Measurements from ENCODE around the gene AQP9. TPM values are rescaled to one million over a fixed set of nuclear protein-coding genes. Genes with fewer than 3 reads are reported as not detected.
"Not testable (repeated sequence)": the region's sequence is repeated elsewhere in the genome, so short reads cannot be mapped to it uniquely, and the experiment has no call there.

The AQP9 gene
- total RNA-seq, 1 donor from 2014 or later = not detected

GRCh38 chr15:58109419-58109818, 28.8 kb upstream of the AQP9 start:
- no peak for TF ChIP-seq CTCF (IDR thresholded peaks at IDR 0.05; ENCODE audit: unreplicated experiment)
- no peak for DNase-seq (ENCODE audit: low spot score in 2 of 2, unreplicated experiment in 2 of 2)
- Mint-ChIP-seq H3K9me3 (peaks cover 20% of the 10 kb centered on the region), H3K27ac (no peak overlapping the region), H3K27me3 (ENCODE audit: low read depth) (no peaks in the 10 kb centered on the region), H3K4me1 (peaks cover 10% of the 10 kb centered on the region), H3K4me3 (no peak overlapping the region), H3K36me3 (peaks cover 4% of the 10 kb centered on the region)

GRCh38 chr15:58110999-58111717, 27.0 kb upstream of the AQP9 start:
- Mint-ChIP-seq H3K36me3 (peaks cover 4% of the 10 kb centered on the region), H3K27me3 (ENCODE audit: low read depth) (no peaks in the 10 kb centered on the region), H3K9me3 (peaks cover 24% of the 10 kb centered on the region), H3K4me1 (peaks cover 10% of the 10 kb centered on the region), H3K4me3 (no peak overlapping the region), H3K27ac (peak overlapping the region; percentile 87)
- TF ChIP-seq CTCF (IDR thresholded peaks at IDR 0.05; ENCODE audit: unreplicated experiment) = no peak
- DNase-seq (ENCODE audit: low spot score in 2 of 2, unreplicated experiment in 2 of 2) = no peak

- Mint-ChIP-seq H3K4me1 (peaks cover 10% of the 10 kb centered on the region), H3K4me3 (no peak overlapping the region), H3K27me3 (ENCODE audit: low read depth) (no peaks in the 10 kb centered on the region), H3K27ac (peak overlapping the region; percentile 87), H3K9me3 (peaks cover 24% of the 10 kb centered on the region), H3K36me3 (peaks cover 4% of the 10 kb centered on the region)
- TF ChIP-seq CTCF (IDR thresholded peaks at IDR 0.05; ENCODE audit: unreplicated experiment) = no peak
- DNase-seq (ENCODE audit: low spot score in 2 of 2, unreplicated experiment in 2 of 2) = no peak
These were observed 26.5 kb upstream of the AQP9 start for GRCh38 chr15:58111718-58112104.

- H3K27me3 Mint-ChIP-seq (ENCODE audit: low read depth); H3K36me3 Mint-ChIP-seq; H3K27ac Mint-ChIP-seq; DNase-seq (ENCODE audit: low spot score in 2 of 2, unreplicated experiment in 2 of 2); H3K4me3 Mint-ChIP-seq: not testable (repeated sequence)
- Mint-ChIP-seq H3K9me3 (peaks cover 24% of the 10 kb centered on the region), H3K4me1 (peaks cover 10% of the 10 kb centered on the region)
These were observed 24.8 kb upstream of the AQP9 start for GRCh38 chr15:58113358-58113757.

GRCh38 chr15:58114388-58114787, 23.8 kb upstream of the AQP9 start:
- no peak for DNase-seq (ENCODE audit: low spot score in 2 of 2, unreplicated experiment in 2 of 2)
- no peak overlapping the region for H3K27ac Mint-ChIP-seq
- peaks cover 4% of the 10 kb centered on the region for H3K36me3 Mint-ChIP-seq
- TF ChIP-seq CTCF (IDR thresholded peaks at IDR 0.05; ENCODE audit: unreplicated experiment) = no peak
- peaks cover 10% of the 10 kb centered on the region for H3K4me1 Mint-ChIP-seq
- peaks cover 24% of the 10 kb centered on the region for H3K9me3 Mint-ChIP-seq
- H3K27me3 Mint-ChIP-seq (ENCODE audit: low read depth) = no peaks in the 10 kb centered on the region
- no peak overlapping the region for H3K4me3 Mint-ChIP-seq

GRCh38 chr15:58114812-58115211, 23.4 kb upstream of the AQP9 start:
- Mint-ChIP-seq H3K27ac (no peak overlapping the region), H3K9me3 (peaks cover 24% of the 10 kb centered on the region), H3K36me3 (peaks cover 4% of the 10 kb centered on the region), H3K4me3 (no peak overlapping the region), H3K4me1 (peaks cover 10% of the 10 kb centered on the region), H3K27me3 (ENCODE audit: low read depth) (no peaks in the 10 kb centered on the region)
- no peak for DNase-seq (ENCODE audit: low spot score in 2 of 2, unreplicated experiment in 2 of 2)
- TF ChIP-seq CTCF (IDR thresholded peaks at IDR 0.05; ENCODE audit: unreplicated experiment) = no peak

Measured in mesothelial cell of epicardium (in vitro differentiated cells).